ENCODE data around the gene GRB7.

Gene GRB7

GRCh38 chr17:39729280-39729851 is 8.4 kb upstream of the GRB7 start:
- DNase-seq (ENCODE audit: low read depth): no peak
- peak overlapping the region; percentile 61 for H3K4me3 ChIP-seq (ENCODE audit: low read depth, low read length)
- TF ChIP-seq CTCF (IDR thresholded peaks at IDR 0.05; ENCODE audit: insufficient read depth, low read depth, low read length, missing control alignments): no peak

- peak; percentile 91 for TF ChIP-seq CTCF (IDR thresholded peaks at IDR 0.05; ENCODE audit: insufficient read depth, low read depth, low read length, missing control alignments)
- peak within 1 kb of the TSS; percentile 61 for H3K4me3 ChIP-seq (ENCODE audit: low read depth, low read length)
- peak; percentile 93 for DNase-seq (ENCODE audit: low read depth)
These were observed 7.4 kb upstream of the GRB7 start, which contains the start of gene MIEN1 for GRCh38 chr17:39730095-39730921. Gene MIEN1, minus strand, starts transcription at chr17:39730532. Its CDS starts 37 bp downstream, at chr17:39730495.

- H3K4me3 ChIP-seq (ENCODE audit: low read depth, low read length): no peak overlapping the region
- TF ChIP-seq CTCF (IDR thresholded peaks at IDR 0.05; ENCODE audit: insufficient read depth, low read depth, low read length, missing control alignments): no peak
- no peak for DNase-seq (ENCODE audit: low read depth)
These were observed 5.2 kb upstream of the GRB7 start for GRCh38 chr17:39732586-39732985.

DNA sequence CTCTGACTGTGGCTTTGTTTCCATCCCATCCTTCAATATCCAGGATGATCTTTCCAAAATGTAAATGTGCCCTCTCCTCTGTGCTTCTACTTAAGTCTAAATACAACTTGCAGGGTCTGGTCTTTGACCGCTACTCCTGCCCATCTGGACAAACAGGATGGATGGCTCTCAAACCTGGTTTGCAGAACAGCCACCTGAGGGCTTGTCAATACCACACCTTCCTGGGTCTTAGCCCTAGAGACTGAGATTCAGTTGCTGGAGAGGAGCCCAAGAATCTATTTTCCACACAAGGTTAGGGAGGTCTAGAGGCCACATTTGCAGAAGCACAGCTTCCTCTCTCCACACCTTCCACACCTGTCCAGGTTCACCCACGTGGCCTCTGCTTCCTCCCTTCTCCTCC is 1.9 kb upstream of the GRB7 start:
- no peak for DNase-seq (ENCODE audit: low read depth)
- H3K4me3 ChIP-seq (ENCODE audit: low read depth, low read length): no peak overlapping the region
- TF ChIP-seq CTCF (IDR thresholded peaks at IDR 0.05; ENCODE audit: insufficient read depth, low read depth, low read length, missing control alignments): no peak

DNA sequence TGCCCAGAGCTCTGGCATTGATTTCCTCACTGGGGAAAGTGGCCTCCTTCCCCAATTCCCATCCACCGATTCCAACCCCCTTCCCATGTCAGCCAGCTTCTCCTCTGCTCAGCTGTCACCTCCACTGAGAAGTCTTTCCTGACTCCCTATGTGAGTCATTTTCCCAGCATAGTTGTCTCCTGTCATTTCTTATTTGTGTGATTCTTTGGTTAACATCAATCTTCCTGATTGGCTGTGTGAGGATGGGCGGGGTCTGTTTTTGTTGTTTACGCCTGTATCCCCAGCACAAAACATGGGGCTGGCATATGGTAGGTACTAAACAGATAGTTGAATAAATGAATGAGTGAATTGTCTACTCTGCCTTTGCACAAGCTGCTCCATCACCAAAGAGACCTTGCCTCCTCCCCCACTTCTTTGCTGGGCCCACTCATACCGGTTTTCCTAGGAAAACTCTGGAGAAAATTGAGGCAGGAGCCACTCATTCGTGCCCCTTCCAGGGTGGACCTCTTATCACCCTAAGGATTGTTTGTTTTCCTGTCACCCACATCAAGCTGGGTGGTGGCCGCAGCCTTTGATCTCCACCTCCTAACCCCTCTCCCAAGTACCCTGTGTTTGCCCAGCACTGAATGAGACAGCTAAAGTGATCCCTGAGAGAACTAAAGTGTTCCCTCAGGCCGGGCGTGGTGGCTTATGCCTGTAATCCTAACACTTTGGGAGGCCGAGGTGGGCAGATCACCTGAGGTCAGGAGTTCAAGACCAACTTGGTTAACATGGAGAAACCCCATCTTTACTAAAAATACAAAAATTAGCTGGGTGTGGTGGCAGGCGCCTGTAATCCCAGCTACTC is 1.2 kb upstream of the GRB7 start:
- TF ChIP-seq CTCF (IDR thresholded peaks at IDR 0.05; ENCODE audit: insufficient read depth, low read depth, low read length, missing control alignments): no peak
- no peak for DNase-seq (ENCODE audit: low read depth)
- H3K4me3 ChIP-seq (ENCODE audit: low read depth, low read length): no peak overlapping the region

DNA sequence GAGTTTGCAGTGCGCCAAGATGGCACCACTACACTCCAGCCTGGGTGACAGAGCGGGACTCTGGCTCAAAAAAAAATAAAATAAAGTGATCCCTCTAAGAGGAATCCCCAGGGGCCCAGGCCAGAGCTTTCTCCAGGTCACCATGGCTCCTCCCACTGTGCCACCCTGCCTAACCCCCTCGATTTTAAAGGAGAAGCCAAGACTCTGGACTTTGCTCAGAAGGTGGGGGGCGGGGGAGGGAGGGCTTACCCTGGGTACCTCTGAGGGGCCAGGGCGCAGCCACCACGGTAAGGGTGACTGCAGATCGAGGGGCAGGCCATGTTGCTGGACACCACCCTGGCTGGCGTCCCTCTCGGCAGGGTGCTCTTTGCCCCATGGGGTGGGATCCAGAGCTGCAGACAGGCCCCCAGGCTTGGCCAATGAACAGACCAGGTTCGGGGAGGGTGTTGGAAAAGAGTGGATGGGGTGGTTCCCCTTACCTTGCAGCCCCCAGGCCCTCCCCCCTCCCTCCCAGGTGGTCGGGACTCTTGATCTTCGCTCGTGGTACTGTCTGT is 455 bp upstream of the GRB7 start:
- DNase-seq (ENCODE audit: low read depth): no peak
- TF ChIP-seq CTCF (IDR thresholded peaks at IDR 0.05; ENCODE audit: insufficient read depth, low read depth, low read length, missing control alignments): no peak
- H3K4me3 ChIP-seq (ENCODE audit: low read depth, low read length): no peak overlapping the region
